Natural killer cell treated with Interleukin-12 subunit alpha and Interleukin-12 subunit beta and Interleukin-15 and Interleukin-18, amount 100 ng/mL, for 72 hours (primary cell): ENCODE results near the gene ETS1. TPM values are rescaled to one million over a fixed set of nuclear protein-coding genes. Genes with fewer than 3 reads are reported as not detected.
A peak's percentile ranks its signal among the peaks of the same experiment; 100 is the strongest.

Source experiments
- ATAC-seq, 2 donors: fragments of 150-1000 bp; cut with Tn5 transposase in 1 of 2; sonication (Bioruptor Pico), chemical (Tn5 transposase) in 1 of 2; 2 replicates each; pipeline ENCODE4 v1.10.0; 2021
- DNase-seq: peaks from one replicate; pipeline ENCODE4 v3.0.0; 2022; ENCODE audit warnings: low spot score
- H3K27ac Mint-ChIP-seq, 2 donors: 1 replicate in 1 of 2; 2 replicates in 1 of 2; pipeline ENCODE4 v1.8.0; 2022; ENCODE audit warnings: mixed read lengths in 2 of 2, mild to moderate bottlenecking in 1 of 2, moderate library complexity in 1 of 2
- H3K27me3 Mint-ChIP-seq, 2 donors: 1 replicate in 1 of 2; 2 replicates in 1 of 2; pipeline ENCODE4 v1.8.0; 2022; ENCODE audit warnings: mixed read lengths in 2 of 2
- H3K36me3 Mint-ChIP-seq: one replicate; pipeline ENCODE4 v1.8.0; 2022; ENCODE audit warnings: mixed read lengths
- H3K4me1 Mint-ChIP-seq, 2 donors: 1 replicate in 1 of 2; 2 replicates in 1 of 2; pipeline ENCODE4 v1.8.0; 2022; ENCODE audit warnings: low read depth in 2 of 2, mixed read lengths in 2 of 2, mild to moderate bottlenecking in 1 of 2
- H3K4me3 Mint-ChIP-seq: one replicate; pipeline ENCODE4 v1.8.0; 2022; ENCODE audit warnings: mixed read lengths
- H3K9me3 Mint-ChIP-seq: 2 replicates; pipeline ENCODE4 v1.8.0; 2022; ENCODE audit warnings: mixed read lengths
- total RNA-seq, 2 donors: library from RNA; stranded (reverse); gene quantifications; one replicate each; pipeline ENCODE4 v1.2.3, GENCODE V29; 2022

ETS1 gene
- total RNA-seq, 2 donors from 2014 or later, result 521 to 738 TPM

DNA sequence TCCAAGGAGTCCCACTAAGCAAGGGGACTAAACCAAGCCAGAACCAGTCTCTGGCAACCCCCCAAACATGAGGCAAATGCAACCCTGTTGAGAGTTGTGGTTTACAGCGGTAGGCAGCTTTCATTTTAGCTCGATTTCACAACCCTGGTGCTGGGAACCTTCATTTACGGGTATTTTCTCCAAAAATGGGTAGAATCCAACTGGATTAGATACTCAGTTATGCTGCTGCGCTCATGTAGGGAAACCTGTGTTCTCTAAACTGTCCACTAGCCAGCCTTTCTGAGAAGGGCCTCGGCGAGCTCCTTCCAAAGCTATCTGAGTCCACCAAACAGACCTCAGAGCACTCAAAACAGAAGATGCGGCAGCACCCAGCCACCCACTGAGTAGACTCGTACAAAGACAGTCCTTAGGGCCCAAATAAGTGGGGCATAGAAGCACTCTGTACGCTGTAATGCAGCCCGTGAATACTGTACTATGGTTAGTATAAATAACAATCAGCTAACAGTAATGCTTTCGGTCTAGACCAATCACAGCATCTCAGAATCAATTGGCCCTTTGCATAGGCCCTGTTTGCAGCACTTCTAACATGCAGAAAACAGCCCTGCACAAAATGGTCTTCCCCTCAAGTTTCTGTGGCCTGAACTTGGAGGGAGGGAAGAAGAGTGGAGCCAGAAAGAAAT is 104.7 kb downstream of the ETS1 start:
- peak; percentile 83 to 84 for ATAC-seq
- H3K27me3 Mint-ChIP-seq, result no peaks in the 10 kb centered on the region
- peaks cover 86% of the 10 kb centered on the region for H3K36me3 Mint-ChIP-seq
- peaks cover 95 to 97% of the 10 kb centered on the region in 2 donors for H3K4me1 Mint-ChIP-seq
- H3K4me3 Mint-ChIP-seq, result peak overlapping the region; percentile 88
- H3K9me3 Mint-ChIP-seq, result no peaks in the 10 kb centered on the region
- peak overlapping the region; percentile 95 to 96 for H3K27ac Mint-ChIP-seq
- peak; percentile 83 for DNase-seq

DNA sequence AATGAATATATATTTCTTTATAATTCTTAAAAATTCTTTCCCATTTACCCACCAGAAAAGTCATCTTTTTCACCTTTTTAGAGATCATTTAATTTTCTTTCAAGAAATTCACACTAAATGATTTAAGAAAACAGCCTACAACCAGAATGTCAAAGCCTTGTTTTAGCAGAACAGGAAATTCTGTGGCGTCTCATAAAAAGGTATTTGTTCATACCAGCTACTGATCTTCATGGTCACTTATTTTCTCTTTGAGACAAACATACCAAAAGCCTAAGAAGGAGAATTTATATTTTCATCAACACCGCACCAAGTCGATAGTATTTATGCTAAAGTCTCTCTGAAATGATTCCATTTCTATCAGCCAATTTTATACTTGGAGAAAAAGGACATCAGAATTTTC is 105.3 kb downstream of the ETS1 start:
- Mint-ChIP-seq H3K4me3 (peak overlapping the region; percentile 88), H3K36me3 (peaks cover 92% of the 10 kb centered on the region), H3K4me1 (peaks cover 96 to 100% of the 10 kb centered on the region in 2 donors), H3K27ac (peak overlapping the region; percentile 95 to 96), H3K27me3 (no peaks in the 10 kb centered on the region), H3K9me3 (no peaks in the 10 kb centered on the region)
- ATAC-seq (no peak), DNase-seq (no peak)

DNA sequence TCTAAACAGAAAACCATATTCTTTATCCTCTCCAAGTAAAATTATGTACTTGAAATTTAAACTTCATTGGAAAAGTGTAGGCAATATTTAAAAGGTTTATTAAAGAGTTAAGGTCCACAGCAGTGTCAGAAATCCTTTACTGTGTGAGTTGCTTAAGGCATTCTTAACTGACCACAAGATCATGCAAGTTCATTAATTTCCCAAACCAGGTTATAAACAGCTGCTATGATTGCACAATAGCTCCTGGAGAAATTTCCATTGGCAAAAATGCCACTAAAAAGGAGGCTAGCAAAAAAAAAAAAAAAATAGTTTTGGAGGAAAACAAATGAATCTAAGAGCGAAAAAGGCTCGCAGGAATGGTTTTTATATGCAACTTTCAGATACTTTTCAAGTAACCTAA is 106.2 kb downstream of the ETS1 start:
- peak overlapping the region; percentile 88 for H3K4me3 Mint-ChIP-seq
- no peak for DNase-seq
- no peaks in the 10 kb centered on the region for H3K9me3 Mint-ChIP-seq
- peaks cover 93% of the 10 kb centered on the region for H3K36me3 Mint-ChIP-seq
- H3K27me3 Mint-ChIP-seq, result no peaks in the 10 kb centered on the region
- H3K27ac Mint-ChIP-seq, result peak overlapping the region; percentile 95 to 96
- H3K4me1 Mint-ChIP-seq, result peaks cover 96 to 100% of the 10 kb centered on the region in 2 donors
- no peak for ATAC-seq

DNA sequence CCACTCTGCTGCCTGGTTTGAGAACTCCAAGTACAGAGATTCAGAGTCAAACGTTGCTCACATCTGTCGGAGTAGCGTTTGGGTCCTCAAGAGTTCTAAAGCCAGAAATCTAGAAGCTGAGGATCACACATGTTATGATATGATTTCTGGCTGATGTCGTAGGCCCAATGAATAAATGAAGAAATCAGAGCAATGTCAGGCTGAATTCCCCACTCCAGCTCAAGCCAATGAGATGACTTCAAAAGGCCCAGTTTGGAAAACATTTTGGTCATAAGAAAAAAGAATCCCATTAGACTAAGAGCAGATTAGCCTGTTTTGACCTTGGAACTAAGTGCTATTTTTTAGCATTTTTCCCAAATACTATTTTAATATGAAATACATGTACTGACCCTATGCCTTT is 106.7 kb downstream of the ETS1 start:
- Mint-ChIP-seq H3K4me3 (peak overlapping the region; percentile 88), H3K9me3 (no peaks in the 10 kb centered on the region), H3K27ac (peak overlapping the region; percentile 95 to 96), H3K27me3 (no peaks in the 10 kb centered on the region), H3K4me1 (peaks cover 96 to 100% of the 10 kb centered on the region in 2 donors), H3K36me3 (peaks cover 91% of the 10 kb centered on the region)
- ATAC-seq (no peak), DNase-seq (no peak)

DNA sequence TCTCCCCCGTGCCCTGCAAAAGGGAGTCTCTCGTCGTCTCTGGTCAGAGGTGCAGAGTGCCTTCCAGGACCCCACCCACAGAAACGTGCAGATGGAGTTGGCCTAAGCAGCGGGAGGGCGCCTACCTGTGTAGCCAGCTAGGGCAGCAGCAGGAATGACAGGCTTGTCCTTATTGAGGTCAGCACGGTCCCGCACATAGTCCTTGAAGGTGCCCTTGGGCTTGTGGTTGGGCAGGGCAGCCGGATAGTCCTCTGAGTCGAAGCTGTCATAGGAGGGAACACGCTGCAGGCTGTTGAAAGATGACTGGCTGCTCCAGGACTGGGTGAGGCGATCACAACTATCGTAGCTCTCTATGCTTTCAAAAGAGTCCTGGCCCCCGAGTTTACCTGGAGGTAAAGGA is 107.3 kb downstream of the ETS1 start:
- Mint-ChIP-seq H3K4me3 (peak overlapping the region; percentile 88), H3K36me3 (peaks cover 88% of the 10 kb centered on the region), H3K9me3 (no peaks in the 10 kb centered on the region), H3K4me1 (peaks cover 93 to 100% of the 10 kb centered on the region in 2 donors), H3K27me3 (no peaks in the 10 kb centered on the region), H3K27ac (peak overlapping the region; percentile 95 to 96)
- DNase-seq, result no peak
- no peak for ATAC-seq

DNA sequence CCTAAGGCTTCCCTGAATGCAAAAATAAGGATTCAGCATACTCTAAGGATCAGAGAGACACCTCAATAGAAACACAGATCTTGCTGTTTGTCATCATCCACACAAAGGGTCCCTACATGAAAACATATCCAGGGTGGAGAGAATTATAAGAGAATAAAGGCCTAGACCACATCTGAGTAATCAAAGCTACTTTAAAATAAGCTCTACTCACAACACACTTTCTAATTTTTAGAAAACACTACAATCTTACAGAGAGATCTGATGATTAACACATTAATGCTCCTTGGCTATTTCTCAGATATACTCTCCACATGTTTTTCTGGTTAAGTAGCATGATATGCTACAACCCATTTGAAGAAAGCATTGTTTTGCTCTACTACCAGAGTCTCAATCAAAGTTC is 108.2 kb downstream of the ETS1 start:
- Mint-ChIP-seq H3K4me1 (peaks cover 93 to 100% of the 10 kb centered on the region in 2 donors), H3K9me3 (no peaks in the 10 kb centered on the region), H3K4me3 (peak overlapping the region; percentile 88), H3K27me3 (no peaks in the 10 kb centered on the region), H3K27ac (peak overlapping the region; percentile 95 to 96), H3K36me3 (peaks cover 88% of the 10 kb centered on the region)
- ATAC-seq, result no peak
- DNase-seq, result no peak

DNA sequence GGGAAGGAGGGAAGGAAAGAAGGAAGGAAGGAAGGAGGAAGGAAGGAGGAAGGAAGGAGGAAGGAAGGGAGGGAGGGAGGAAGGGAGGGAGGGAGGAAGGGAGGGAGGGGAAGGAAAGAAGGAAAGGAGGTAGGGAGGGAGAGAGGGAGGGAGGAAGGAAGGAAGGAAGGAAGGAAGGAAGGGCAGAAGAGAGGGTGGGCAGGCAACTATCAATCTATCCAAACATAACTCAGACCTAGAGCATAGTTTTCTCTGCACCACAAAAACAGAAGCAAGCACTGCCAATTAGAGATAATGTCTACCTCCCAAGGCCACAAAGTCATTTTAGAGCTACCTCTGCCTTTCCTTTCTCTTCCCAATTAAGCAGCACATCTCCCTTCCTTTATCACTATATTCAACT is 109.1 kb downstream of the ETS1 start:
- H3K27ac Mint-ChIP-seq, result peak overlapping the region; percentile 95 to 96
- ATAC-seq (no peak), DNase-seq (no peak)
- H3K4me1 Mint-ChIP-seq, result peaks cover 93 to 100% of the 10 kb centered on the region in 2 donors
- H3K4me3 Mint-ChIP-seq, result peak overlapping the region; percentile 88
- no peaks in the 10 kb centered on the region for H3K9me3 Mint-ChIP-seq
- peaks cover 88% of the 10 kb centered on the region for H3K36me3 Mint-ChIP-seq
- no peaks in the 10 kb centered on the region for H3K27me3 Mint-ChIP-seq

DNA sequence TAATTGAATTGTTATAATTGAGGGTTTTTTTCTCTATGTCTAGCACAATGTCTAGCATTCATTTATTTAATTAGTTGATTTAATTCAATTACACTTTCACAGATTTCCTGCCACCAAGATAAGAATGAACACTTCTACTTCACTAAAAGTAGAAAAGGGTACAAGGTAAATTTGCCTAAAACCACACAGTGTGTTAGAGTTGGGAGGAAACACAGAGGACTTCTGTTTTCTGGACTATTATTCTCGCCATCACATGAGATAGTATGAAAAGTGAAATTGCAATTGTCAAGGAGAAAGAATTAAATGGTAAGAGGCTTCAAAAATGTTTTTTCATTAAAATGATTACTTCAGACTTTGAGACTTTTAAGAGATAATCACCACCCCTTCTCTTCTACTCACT is 109.5 kb downstream of the ETS1 start:
- H3K36me3 Mint-ChIP-seq, result peaks cover 88% of the 10 kb centered on the region
- H3K27me3 Mint-ChIP-seq, result no peaks in the 10 kb centered on the region
- peak overlapping the region; percentile 95 to 96 for H3K27ac Mint-ChIP-seq
- ATAC-seq (no peak), DNase-seq (no peak)
- no peaks in the 10 kb centered on the region for H3K9me3 Mint-ChIP-seq
- H3K4me1 Mint-ChIP-seq, result peaks cover 91 to 100% of the 10 kb centered on the region in 2 donors
- peak overlapping the region; percentile 88 for H3K4me3 Mint-ChIP-seq

DNA sequence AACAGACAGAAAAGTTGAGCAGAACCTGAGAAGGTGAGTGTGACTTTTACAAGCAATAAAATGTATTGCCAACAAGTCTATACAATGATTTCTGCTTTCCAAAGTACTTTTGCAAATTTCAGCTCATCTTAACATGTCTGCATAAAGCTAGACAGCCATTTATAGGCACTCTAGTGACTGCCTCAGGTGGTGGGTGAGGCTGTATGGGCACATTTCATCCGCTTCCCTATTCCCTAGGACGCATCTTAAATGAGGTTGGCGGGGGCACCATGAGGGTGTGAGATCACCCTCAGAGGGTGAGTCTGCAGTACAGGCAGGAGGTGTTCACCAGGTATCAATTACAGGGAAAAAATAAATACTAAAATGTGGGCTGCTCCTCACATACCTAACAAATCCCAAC is 110.1 kb downstream of the ETS1 start:
- no peak for ATAC-seq
- Mint-ChIP-seq H3K4me3 (peak overlapping the region; percentile 88), H3K4me1 (peaks cover 91 to 100% of the 10 kb centered on the region in 2 donors)

DNA sequence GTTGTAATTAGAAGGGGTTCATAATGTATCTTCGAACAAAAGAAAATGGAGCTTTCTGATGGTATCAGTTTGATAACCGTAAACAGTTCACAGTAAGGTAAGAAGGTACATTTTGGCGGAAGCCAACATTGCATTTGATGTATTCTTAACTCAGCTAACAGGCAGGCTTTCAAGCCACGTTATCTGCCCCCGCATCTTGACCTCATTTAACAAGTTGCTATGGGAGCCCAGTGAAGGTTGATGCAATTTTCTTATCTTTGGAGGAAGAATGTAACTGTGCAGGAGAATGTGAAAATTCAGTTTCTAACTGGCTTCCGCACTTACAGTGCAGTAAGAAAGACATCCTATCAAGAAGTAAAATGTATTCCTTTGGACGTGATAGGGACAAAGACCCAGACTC is 110.6 kb downstream of the ETS1 start:
- H3K9me3 Mint-ChIP-seq, result no peaks in the 10 kb centered on the region
- peak overlapping the region; percentile 95 to 96 for H3K27ac Mint-ChIP-seq
- DNase-seq, result no peak
- H3K4me1 Mint-ChIP-seq, result peaks cover 91 to 100% of the 10 kb centered on the region in 2 donors
- no peaks in the 10 kb centered on the region for H3K27me3 Mint-ChIP-seq
- peaks cover 92% of the 10 kb centered on the region for H3K36me3 Mint-ChIP-seq
- ATAC-seq, result peak; percentile 48 to 69
- H3K4me3 Mint-ChIP-seq, result peak overlapping the region; percentile 88

More for the DNA sequence above, 110.1 kb downstream of the ETS1 start:
- peaks cover 92% of the 10 kb centered on the region for H3K36me3 Mint-ChIP-seq
- H3K27ac Mint-ChIP-seq, result peak overlapping the region; percentile 95 to 96
- no peak for DNase-seq
- H3K9me3 Mint-ChIP-seq, result no peaks in the 10 kb centered on the region
- H3K27me3 Mint-ChIP-seq, result no peaks in the 10 kb centered on the region

DNA sequence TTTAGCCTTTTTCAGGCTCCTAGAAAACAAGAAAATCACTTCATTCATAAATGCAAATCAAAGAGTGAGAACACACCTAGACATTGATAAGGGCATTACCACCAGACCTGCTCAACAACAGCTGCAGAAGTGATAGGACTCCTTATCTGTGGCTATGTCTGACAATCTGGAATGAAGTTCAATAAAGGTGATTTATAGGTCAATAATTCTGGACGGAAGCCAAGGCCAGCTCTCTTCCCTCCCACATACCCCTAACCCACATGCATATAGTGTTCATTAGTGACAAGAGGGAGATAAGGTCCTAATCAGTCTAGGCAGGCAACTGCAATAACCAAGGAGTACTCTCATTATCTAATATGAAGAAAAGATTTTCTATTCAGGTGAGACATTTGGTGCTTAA is 111.3 kb downstream of the ETS1 start:
- Mint-ChIP-seq H3K4me1 (peaks cover 92 to 100% of the 10 kb centered on the region in 2 donors), H3K9me3 (no peaks in the 10 kb centered on the region), H3K4me3 (peak overlapping the region; percentile 88), H3K36me3 (peaks cover 92% of the 10 kb centered on the region), H3K27me3 (no peaks in the 10 kb centered on the region), H3K27ac (peak overlapping the region; percentile 95 to 96)
- no peak for ATAC-seq
- no peak for DNase-seq

DNA sequence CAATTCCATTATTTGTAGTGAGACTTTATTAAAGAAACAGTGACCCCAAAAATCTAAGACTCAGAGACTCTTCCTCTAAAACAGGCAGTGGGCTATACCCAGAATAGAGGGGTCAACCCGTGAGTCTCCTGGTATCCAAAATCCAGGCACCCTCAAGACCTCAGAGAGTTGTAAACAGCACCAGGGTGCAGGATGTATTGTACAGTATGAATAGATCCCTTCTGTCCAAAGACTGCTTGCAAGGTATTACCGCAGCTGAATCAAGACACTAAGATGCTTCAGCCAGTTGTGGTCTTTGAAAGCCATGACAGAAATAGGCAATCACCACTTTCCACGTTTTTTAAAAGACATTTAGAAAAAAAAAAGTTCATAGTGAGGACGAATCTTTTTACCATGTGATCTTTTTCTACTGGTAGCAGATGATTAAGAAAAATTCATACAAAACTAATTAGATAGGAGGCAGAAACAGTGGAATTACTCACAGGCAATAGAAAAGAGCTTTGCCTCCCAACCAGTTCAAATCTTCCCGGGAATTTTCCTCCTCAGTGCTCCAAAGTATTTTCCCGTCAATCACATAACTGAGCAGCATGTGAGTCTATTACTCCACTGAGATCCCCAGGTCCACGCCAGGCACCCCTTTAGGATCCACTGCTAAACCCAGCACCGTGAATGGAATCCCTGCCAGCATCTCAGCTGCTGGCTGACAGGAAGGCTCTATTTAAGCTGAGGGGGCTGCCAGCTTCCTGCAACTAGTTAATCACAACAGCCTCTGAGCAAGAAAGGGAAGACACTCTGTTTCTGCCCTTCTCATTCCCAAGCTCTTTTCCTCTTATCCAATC is 113.1 kb downstream of the ETS1 start:
- H3K27me3 Mint-ChIP-seq, result no peaks in the 10 kb centered on the region
- ATAC-seq, result no peak
- H3K4me3 Mint-ChIP-seq, result peak overlapping the region; percentile 88
- peak overlapping the region; percentile 95 to 96 for H3K27ac Mint-ChIP-seq
- no peak for DNase-seq
- peaks cover 89 to 100% of the 10 kb centered on the region in 2 donors for H3K4me1 Mint-ChIP-seq
- H3K36me3 Mint-ChIP-seq, result peaks cover 94% of the 10 kb centered on the region
- H3K9me3 Mint-ChIP-seq, result no peaks in the 10 kb centered on the region

DNA sequence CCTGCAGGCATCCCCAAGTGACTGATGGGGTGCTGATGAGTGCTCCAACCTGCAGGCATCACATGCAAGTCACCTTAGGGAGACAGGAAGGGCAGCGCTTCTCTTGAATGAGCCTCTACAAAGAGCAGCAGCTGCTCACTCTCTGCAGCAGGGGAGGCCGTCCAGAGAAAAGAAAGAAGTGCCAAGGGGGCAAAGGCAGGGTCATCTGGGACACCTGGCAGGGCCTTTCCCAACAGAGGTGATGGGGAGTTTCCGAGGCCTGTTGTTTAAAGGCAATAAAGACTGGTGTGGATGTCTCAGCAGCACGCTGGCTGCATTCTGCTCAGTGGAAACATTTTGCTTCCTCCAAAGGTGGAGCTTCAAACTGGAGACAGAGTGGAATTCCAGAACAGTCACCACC is 113.7 kb downstream of the ETS1 start:
- H3K36me3 Mint-ChIP-seq, result peaks cover 94% of the 10 kb centered on the region
- ATAC-seq (no peak), DNase-seq (no peak)
- peaks cover 88 to 100% of the 10 kb centered on the region in 2 donors for H3K4me1 Mint-ChIP-seq
- peak overlapping the region; percentile 88 for H3K4me3 Mint-ChIP-seq
- H3K9me3 Mint-ChIP-seq, result no peaks in the 10 kb centered on the region
- H3K27ac Mint-ChIP-seq, result peak overlapping the region; percentile 95 to 96
- H3K27me3 Mint-ChIP-seq, result no peaks in the 10 kb centered on the region
